Stimulated activated CD4-positive, alpha-beta T cell treated with anti-CD3 and anti-CD28 coated beads, TNF-alpha, amount 100 ng/mL, for 48 hours (primary cell): ENCODE measurements around the gene OR2V2.

Experiments
- DNase-seq, 3 donors: peaks; one replicate each; pipeline ENCODE4 v3.0.0-alpha.2; 2020; ENCODE audit warnings: low read depth in 3 of 3

Gene OR2V2

DNA sequence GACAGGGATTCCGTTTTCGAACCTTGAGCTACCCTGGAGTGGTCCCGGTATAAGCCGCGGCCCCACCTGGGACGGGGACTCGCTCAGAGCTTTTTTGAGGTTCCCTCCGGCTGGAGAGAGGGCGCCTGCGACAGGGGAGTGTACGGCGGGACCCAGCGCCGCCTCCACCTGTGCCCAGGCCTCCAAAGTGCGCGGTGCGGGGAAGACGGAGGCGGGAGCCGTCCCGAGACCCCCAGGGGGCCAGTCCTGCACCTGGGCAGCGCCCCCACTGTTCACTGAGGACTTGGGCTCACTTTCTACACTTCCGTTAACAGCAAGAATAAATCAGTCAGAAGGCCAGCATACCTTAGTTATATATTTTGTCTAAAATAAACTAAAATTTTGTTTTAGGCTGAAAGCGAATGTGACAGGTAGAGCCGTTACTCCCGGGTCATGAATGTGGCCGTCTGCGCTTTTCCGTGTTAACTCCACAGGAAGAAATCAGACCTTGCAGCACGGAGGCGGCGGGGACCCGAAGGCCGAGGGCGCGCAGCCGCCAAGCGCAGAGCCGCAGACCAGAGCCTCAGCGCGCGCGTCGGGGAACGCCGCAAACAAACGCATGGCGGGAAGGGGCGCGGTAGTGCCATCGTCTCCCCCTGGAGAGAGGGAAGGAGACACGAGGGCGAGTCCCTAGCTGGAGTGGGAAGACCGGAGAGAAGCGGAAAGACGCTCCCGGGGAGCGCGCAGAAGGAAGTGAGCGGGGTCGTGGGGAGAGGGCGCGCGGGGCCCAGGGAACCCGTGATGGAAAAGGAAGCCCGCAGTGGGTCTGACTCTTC lies 43.5 kb downstream of the OR2V2 start:
- peak in 1 of 3 donors; percentile 44 for DNase-seq

DNA sequence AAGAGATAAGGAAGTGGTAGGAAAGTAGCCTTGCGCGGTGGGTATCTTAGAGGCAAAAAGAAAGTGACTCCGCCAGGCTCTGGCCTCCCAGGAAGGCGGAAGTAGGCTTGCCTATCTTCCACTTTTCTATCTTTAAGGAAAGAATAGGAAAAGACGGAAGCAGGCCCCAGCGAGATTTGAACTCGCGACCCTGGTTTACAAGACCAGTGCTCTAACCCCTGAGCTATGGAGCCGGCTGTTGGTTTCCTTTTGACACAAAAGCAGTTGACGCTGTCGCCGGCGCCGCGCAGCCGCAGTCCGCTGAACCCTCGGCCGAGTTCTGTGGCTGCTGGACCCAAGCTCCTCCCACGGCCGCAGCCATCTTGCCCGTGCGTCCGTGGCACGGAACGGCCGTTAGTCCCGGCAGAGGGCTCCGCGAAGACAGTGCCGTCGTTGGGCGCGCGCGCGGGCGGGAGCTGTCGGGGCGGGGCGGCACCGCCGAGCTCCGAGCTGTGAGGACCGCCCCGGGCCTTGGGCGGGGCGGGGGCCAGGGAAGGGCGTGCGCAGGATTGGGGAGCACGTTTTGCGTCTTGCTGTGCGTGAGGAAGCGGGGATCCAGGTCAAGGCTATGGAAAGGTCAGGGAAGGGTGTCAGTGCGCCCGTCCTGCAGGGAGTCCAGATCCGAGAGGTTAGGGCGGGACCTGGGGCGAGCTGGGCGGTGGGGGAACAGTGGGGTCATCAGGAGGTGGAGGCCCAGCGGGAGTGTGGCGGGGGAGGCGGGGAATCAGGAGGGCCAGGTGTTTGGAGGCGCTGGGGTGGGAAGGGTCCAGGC lies 44.3 kb downstream of the OR2V2 start:
- peak; percentile 85 to 92 (median 85) for DNase-seq

GRCh38 chr5:181192337-181193046 lies 45.1 kb downstream of the OR2V2 start:
- DNase-seq, result no peak

GRCh38 chr5:181193656-181194055 lies 46.3 kb downstream of the OR2V2 start:
- DNase-seq, result no peak

- DNase-seq, result no peak
Measured at GRCh38 chr5:181194489-181195248, 47.3 kb downstream of the OR2V2 start.

DNA sequence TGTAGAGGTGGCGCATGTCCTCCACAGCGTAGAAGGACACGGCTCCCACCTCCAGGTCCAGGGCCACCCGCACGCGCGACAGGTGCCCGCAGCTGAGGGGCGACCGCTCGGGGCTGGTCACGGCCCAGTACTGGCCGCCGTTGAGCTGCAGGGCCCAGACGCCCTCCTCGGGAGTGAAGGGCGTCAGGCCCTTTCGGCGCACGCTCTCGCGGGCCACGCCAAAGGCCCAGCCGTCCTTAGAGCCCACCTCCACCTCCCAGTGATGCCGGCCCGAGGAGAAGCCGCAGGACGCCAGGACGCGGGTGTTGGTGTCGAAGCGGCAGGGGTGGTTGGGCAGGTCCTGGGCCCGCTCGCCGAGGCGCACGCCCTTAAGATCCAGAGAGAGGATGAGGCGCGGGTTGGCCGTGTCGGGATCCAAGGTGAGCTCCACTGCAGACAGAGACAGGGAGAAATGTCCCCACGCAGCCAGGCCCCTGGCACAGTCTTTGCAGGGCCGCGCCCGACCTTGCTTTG lies 47.9 kb downstream of the OR2V2 start:
- no peak for DNase-seq

GRCh38 chr5:181197326-181197951 lies 50.1 kb downstream of the OR2V2 start:
- no peak for DNase-seq

GRCh38 chr5:181198106-181198685 lies 50.8 kb downstream of the OR2V2 start:
- DNase-seq, result no peak

GRCh38 chr5:181198905-181199519 lies 51.6 kb downstream of the OR2V2 start:
- no peak for DNase-seq

DNA sequence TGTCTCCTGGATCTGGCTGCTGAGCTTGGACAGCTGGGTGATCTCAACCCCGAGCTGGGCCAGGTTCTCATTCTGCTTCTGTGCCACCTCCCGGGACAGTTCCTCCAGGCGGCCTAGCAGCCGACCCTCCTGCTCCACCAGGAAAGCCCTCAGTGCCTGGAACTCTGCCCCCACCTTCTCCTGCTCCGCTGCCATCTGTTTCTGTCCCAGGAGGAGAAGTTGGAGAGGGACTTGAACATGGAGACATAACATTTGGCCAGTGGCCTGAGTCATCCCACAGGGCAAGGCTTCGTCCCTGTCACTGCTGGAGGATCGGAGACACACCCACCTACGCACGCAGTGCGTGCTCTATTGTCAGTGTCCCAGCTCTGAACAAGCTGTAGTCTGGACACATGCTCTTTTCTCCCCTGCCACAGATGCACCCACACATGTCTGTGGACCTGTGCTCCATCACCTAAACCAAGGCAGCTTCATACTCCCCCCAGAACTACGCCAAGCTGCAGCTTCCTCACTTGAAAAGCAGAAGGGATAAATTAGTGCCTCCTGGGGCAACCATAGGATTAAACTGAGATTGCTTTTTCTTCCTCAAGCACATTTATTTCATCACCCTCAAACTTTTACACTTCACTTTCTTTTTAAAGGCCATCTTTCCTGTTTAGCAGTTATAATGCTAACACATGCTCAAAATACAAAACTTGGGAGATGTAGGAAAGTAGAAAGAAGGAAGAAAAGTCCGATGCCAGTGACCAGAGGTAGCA lies 52.7 kb downstream of the OR2V2 start:
- no peak for DNase-seq

DNA sequence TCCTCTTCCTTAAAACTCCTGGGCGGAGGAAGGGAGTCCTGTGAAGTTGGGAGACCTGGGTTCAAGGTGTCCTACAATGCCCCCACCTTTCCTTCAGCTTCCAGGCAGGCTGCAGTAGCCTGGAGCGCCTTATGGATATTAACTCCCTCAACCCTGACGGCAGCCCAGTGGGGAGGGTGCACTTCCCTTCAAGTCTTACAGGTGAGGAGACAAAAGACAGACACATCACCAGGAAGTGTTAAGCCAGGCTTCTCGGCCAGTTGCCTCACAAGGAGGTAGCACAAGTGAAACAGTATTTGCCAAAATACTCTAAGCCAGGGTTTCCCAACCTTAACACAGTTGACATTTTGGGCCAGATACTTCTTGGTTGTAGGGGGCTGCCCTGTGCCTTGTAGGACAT lies 53.4 kb downstream of the OR2V2 start:
- DNase-seq, result no peak

GRCh38 chr5:181203093-181203711 lies 55.8 kb downstream of the OR2V2 start:
- DNase-seq, result no peak

DNA sequence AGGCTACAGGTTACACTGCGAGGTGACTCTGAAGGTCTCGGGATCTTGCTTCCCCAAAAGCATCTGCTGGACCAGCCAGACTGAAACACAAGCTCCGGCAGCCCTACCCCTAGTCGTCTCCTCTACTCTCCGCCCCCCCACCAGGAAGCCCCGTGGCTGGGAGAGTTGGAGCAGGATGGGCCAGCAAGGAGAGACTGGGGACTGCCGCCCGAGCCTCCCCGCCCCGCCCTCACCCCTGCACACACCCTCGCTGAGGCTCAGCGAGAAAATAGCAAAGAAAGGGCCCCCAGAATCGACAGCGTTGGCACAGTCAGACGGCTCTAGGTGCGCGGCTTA lies 56.4 kb downstream of the OR2V2 start:
- no peak for DNase-seq

- no peak for DNase-seq
Measured at GRCh38 chr5:181204113-181204825, 56.9 kb downstream of the OR2V2 start.

DNA sequence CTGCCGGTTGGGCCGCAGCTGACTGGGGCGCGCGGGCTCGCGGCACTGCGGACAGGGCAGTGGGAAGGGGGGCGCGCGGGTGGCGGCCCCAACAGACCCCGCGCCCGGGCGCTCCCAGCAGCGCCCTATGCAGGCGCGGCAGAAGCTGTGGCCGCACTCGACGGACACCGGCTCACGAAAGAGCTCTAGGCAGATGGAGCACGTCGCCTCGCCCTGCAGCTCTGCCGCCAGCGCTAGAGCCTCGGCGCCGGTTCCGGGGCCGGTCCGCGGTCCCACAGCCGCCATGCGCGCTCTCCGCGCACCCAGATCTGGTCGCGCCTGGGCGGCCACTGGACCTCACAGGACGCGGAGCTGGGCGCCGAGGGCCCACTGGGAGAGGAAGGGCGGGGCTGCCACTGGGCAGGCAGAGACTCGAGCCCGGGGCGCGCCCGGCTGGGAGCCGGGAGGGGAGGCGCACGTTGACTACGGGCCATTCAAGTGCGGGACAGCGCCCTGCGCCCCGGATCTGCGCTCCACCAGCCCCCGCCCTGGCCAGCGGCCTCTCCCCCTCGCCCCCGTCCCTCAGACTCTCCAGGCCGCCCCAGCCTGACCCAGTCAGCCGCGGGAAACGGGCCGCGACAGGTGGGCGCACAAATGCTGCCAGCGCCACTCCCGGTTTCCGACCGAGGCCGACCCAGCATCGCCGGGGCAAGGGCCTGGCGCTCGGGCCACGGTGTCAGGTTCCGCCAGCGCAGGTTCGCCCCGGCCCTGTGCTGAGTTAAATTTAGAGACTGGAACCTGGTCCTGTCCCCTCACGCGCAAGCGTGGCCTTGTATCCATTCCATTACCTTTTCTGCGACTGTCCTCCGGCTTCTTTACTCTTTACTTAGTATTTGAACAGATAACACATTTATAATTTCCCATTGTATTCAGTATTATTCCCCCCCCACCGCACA lies 57.7 kb downstream of the OR2V2 start, which contains the start of gene TRIM7:
Gene TRIM7 (minus strand): TSS at position 371 of the 935 bp plus-strand sequence. CDS start 86 bp downstream, at position 285.
- DNase-seq, result no peak

GRCh38 chr5:181205761-181206649 lies 58.6 kb downstream of the OR2V2 start:
- DNase-seq, result no peak
